Measurements from ENCODE around the gene THAP7.

The THAP7 gene

DNA sequence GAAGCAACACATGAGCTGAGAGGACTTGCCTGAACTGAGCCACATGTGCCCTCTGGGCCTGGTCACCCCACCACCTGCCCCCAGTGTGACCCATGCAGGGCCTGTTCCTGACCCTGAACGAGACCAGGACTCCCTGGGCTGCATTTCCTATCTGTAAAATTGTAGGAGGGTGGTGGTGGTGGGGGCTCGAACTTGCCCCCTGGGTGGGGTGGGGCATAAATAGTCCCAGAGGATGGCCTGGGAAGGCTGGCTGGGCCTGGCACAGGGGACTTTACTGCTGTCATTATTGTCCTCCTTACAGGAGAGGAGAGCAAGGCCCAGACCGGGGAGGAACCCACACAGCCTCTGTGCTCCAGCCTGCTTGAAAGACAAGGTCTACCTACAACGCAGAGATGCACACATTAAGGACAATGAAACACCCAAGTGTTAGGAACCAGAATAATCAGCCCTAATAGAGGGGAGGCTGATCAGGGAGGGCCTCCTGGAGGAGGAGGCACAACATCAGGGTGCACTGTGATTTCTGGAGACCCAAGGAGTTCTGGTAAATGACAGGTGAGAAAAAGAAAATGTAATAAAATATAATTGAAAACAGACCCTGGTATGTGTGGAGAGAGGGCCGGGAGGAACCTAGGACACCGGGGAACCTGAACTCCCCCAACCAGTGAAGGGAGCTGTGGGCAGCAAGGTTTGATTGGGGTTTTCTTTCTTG, 37.7 kb downstream of the THAP7 start:
- no peak for DNase-seq (ENCODE audit: low spot score)

DNA sequence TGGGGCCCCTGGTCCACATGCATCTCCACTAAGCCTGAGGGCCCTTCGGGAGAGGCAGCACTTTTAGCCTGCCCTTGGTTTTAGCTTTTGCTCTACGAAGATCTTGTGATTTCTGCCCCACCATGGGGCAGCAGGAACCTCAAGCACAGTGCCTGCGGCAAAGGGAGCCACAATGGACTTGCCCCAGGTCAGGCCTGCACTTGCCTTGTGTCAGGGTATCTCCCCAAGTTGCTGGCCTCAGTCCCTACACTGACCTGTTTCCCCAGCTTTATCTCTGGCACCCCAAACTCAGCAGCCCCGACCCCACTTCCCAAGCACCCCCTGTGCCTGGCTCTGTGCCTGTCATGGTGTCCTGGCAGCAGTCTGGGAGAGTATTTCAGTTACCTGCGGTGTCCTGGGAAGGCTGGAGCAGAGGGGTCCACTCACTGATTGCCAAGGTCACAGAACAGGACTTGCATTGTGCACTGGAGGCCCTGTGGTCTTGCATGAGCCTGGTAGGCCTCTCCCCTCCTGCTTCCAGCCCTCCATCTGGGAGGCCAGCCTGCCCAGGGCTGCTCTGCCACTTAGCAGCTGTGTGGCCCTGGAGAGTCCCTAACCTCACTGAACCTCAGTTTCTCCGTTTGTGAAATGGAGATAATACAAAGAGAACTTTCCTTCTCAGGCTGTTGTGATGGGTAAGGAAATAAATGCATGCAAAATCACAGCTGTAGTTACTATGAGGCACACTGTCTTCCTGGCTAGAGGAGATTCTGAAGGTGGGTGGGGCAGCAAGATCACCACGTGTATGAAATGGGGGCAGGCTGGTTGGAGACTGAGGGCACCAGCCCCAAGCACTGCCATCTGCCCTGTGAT, 38.5 kb downstream of the THAP7 start:
- no peak for DNase-seq (ENCODE audit: low spot score)

DNA sequence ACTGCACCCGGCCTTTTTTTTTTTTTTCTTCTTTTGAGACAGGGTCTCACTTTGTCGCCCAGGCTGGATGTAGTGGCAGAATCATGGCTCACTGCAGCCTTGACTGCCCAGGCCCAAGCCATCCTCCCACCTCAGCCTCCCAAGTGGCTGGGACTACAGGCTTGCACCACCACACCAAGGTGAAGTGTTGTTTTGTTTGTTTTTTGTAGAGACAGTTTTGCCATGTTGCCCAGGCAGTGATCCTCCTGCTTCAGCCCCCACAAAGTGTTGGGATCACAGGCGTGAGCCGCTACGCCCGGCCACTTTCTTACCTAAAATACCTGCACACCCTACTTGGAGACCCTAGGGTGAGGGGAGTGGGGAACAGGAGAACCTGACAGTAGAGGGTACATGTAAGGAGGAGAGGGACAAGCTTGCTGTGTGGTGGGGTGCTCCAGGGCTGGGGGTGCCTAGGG, 39.4 kb downstream of the THAP7 start:
- DNase-seq (ENCODE audit: low spot score) = no peak

DNA sequence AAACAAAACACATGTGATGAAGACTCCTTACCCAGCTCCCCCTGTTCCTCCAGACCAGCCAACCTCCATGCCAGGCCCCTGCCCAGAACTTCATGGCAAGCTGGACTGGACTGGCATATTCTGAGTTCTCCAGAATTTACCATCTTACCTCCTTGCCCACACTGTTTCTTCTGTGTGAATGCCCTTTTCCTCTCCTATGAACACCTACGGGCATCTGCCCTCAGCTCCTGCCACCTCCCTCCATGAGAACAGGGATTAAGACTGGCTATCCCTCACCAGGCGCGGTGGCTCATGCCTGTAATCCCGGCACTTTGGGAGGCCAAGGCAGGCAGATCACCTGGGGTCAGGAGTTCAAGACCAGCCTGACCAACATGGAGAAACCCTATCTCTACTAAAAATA, 41.3 kb downstream of the THAP7 start:
- no peak for DNase-seq (ENCODE audit: low spot score)

DNA sequence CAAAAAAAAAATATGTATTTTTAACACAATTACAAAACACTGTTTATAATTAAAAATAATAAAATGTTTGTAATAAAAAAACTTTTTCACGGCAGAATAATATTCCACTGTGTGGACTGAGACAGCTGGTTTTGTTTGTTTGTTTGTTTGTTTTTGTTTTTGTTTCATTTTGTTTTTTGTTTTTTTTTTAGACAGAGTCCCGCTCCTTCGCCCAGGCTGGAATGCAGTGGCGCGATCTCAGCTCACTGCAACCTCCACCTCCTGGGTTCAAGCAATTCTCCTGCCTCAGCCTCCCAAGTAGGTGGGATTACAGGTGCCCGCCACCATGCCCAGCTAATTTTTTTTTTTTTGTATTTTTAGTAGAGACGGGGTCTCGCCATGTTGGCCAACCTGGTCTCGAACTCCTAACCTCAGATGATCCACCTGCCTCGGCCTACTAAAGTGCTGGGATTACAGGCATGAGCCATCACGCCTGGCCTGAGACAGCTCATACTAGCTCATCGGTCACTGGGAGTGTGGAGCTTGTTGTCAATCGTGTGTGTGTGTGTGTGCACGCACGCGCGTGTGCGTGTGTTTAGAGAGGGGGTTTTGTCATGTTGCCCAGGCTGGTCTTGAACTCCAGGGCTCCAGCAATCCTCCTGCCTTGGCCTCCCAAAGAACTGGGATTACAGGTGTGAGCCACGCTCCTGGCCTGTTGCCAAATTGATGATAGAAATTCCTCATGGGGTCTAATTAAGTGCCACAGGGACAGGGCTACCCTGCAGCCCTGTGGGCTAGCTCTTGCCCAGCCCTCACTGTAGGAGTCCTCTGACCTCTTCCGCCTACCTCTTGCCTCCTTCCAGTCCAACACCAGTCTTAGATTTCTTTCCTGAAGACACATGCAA, 42.1 kb downstream of the THAP7 start:
- DNase-seq (ENCODE audit: low spot score) = no peak

DNA sequence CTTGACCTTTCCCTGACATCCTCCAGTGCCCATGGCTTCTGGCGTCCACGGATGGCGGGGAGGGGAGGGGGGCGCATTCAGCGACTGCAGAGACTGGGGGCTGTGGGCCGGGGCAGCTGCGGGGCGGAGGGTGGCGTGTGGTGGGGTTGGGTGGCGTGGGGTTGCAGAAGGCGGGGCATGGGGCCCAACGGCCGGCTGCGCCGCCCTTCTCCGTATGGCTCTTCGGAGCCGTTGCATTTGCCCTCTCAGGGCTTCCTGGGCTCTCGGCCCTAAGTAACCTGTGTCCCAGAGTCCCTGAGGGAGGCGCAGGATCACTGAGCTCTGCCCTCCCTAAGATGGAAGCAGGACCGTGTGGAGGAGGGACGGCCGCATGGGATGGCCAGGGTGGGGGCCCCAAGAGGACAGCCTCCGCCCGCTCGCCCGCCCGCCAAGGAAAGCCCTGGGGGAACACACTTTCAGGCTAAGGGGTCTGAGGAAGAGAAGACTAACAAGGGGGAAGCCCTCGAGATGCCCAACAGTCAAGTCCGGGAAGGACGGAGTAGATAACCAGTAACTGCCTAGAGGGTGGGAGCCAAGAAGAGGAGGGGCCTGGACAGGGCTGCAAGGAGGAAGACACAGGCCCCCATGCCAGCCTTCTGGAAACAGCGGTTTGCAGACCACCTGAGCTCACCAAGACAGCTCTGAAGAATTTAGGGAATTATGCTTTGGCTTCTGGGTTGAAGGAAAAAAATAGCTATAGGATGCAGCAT, 44.1 kb downstream of the THAP7 start:
- peak; percentile 68 for DNase-seq (ENCODE audit: low spot score)

DNA sequence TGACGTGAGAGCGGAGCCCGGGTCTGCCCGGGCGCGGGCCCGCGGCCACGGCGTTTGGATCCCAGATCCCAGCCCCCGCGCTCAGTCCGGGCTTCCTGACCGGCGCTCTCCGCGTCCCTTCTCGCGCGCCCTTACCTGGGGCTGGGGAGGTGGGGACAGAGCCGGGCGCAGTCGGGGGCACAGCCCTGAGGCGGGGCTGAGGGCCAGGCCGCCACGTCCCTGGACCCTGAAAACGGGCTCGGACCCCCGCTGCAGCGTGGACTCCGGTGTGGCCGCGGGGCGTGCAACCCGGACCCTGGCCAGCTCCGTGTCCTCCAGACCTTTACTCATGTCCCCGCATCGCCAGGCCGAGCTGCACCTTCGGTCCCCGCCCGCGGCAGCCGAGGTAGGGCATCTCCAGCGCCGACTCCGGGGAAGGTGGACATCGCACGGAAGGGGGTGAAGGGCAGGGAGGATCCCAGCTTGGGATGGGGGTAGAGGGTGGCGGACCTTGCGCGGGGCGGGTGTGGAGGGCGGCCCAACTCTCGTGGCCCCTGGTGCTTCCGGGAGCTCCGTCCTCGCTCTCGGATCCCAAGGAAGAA, 44.7 kb downstream of the THAP7 start:
- DNase-seq (ENCODE audit: low spot score) = no peak

DNA sequence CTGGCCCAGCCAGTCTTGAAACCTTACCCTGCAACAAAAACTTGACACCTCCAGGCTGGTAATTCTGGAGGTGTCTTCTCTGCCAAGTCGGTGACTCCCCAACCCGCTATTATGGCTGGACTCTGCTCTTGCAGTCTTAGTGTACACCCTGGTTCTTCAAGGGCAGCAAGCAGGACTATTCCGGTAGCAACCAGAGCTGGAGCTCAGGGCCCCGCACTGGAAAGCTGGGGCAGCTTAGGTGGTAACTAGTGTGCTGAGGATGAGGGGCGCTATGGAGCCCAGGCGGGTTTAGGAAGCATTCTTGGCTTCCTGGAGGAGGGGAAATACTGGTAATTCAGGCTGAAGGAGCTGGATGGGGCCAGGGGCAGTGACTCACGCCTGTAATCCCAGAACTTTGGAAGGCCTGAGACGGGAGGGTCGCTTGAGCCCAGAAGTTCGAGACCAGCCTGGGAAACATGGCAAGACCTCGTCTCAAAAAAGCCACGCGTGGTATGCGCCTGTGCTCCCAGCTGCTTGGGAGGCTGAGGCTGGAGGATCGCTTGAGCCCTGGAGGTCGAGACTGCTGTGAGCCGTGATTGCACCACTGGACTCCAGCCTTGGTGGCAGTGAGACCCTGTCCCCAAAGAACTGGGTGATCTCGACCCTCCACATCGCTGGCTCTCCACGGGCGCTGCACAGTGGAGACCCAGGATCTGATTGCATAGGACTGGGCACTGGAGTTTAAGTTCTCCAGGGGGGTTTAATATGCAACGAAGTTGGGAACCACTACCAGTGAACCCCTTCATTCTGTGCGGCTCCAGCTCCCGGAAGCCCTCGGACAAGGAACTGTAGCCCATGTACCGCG, 45.4 kb downstream of the THAP7 start:
- DNase-seq (ENCODE audit: low spot score) = peak; percentile 61

DNA sequence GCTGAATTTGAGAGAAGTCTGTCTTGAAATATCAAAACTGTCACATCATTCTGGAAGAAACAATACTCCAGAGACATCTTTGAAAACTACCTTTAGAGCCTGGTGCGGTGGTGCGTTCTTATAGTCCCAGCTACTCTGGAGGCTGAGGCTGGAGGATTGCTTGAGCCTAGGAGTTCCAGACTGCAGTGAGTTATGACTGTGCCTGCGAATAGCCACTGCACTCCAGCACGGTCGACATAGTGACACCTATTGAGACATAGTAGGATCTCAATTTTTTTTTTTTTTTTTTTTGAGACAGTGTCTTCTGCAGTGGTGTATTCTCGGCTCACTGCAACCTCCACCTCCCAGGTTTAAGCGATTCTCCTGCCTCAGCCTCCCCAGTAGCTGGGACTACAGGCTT, 46.4 kb downstream of the THAP7 start:
- no peak for DNase-seq (ENCODE audit: low spot score)

DNA sequence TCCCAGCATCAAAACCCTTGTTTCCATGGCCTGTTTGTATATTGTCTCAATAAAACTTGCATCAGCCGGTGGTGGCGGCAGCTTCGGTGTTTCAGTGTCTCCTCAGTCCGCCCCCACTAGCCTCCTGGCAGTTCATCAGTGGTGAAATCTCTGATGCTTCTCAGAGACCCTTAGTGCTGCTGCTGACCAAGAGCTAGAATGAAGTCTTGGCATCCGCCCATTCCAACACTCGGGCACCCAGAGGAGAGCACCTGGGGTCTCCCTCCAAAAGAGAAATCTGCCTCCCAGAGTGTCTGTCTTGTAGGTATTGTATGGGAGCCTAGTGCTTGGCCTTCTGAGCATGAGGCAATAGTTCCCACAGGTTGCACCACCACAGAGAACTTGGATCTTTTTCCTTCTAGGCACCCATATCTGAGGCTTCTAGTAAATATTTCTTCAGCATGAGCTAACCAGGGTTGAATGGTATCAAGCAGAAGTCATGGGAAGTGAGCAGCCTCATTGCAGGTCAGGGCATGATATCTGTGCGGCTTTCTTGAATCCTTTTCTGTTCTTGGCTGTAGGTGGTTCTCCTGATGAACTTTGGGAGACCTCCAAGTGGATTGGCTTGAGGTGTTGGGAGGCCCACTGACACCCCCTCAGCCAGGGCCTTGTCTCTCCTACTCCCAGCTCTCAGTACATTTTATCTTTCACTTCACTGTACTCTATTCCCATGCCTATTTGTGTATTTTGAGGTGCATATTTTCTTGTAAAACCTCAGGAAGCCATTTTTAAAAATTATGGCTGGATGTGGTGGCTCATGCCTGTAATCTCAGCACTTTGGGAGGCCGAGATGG, 48.0 kb downstream of the THAP7 start:
- DNase-seq (ENCODE audit: low spot score) = no peak

DNA sequence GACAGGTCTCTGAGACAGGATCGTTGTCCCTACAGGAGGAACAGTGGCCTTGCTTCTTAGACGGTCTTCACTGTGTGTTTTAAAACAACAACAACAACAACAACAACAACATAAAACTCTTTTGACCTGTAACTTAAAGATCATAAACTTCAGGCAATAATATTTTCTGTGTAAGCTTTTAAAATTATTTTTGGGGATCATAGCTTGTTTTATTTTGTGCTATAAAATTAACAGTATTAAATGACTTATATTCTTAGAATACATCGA, 48.6 kb downstream of the THAP7 start:
- no peak for DNase-seq (ENCODE audit: low spot score)

DNA sequence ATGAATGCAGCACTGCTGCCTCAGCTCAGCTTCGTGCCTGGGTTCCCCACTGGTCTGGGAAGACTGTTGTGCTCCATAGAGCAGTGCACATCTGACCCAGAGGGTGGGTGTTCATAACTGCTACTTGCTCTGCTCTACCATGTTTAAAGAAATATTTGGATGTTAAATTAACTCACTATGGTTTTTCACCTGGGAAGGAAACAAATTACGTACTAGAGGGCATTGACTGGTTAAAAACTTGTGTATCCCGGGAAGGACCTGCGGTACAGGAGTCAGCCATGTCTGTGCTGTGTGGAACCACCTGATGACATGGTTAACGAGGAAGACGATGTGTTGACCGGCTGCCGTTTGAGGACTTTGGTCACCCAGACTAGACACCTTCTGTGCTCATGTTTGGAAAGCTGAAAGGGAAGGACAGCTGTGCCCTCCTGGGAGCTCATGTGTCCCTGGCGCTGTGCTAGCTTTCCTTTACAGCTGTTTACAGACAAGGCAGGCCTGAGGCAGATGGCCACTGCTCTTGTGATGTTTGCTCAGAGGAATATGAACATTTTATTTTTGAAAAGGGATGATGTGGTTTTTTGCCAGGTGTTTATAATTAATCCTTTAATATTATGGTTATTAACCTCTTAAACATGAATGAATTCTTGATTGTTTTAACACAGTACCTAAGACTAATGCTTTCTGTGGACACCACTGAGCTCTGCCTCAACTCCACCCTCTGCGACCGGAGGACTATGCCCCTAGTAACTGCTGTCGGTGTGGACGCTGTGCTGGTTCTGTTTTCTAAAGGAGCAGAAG, 49.2 kb downstream of the THAP7 start:
- DNase-seq (ENCODE audit: low spot score) = no peak

DNA sequence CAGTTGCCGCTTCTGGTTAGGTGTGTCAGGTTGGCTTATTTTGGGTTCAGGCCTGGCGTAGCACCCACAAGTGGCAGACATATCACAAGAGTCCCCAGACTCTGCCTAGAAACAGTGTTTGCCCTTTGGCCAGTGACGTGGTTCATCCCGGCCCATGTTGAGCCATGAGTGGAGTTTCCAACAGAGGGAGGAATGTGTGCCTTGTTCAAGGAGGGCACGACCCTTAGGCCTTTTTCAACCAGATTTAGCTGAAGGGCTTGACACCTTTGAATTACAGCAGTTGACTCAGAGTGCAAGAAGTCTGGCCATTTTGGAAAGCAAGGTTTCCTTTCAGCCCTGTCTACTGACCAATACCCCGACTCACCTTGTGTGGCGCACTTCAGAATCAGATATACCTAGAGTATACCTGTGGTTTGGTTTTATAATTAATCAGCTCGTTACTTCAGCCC, 50.0 kb downstream of the THAP7 start:
- DNase-seq (ENCODE audit: low spot score) = no peak

DNA sequence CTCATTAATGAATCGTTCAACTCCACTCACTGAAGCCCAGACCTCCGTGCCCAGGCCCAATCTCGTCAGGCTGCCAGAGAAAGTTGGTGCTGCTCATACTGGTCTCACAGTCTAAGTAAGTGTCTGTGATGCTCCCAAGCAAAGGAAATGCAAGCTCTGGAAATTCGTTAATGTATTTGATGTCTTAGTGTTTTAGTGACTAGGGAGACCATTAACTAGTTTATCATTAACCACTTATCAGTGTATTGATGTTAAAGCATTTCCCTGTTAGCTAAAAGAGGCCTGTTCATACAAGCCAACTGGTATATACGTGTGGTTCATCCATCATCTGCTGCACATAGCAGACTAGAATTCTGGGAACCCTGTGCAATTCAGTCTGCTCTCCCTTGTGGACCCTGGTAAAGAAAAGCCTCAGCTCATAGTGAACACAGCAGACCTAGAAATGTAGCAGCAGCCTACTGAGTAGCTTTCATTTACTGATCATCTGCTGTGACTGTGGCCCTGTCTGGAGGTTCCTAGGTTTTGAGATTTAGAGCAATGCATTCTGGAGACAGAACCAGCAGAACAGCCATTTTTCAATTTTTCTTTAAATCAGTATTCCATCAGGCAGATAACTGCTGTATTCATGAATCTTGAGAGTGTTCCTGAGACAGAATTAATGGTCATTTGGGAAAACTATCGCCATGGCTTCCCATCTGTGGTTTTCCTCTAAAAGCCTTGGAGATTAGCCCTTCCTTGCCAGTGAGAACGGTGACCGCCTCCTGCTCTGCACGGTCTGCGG, 50.6 kb downstream of the THAP7 start:
- DNase-seq (ENCODE audit: low spot score) = no peak

DNA sequence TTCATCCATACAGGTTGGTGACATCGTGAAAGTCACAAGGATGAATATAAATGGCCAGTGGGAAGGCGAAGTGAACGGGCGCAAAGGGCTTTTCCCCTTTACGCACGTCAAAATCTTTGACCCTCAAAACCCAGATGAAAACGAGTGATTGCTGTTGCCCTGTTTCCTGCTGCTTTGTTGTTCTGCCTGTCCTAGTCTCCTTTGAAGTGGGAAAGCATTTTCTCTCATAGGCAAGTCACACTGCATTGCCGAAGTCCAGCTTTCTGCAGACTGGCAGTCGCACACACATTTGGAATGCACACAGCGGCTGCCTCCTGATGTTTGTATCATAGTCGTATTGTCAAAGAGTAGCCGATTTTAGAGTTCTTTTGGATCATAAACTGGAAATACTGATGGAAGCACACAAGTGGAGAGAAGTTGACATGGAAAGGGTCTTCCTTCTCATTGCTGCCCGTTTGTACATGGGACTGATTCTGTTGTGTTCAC, 52.2 kb downstream of the THAP7 start:
- no peak for DNase-seq (ENCODE audit: low spot score)
